Measurements from ENCODE around the gene CLDN15.
A peak's percentile ranks its signal among the peaks of the same experiment; 100 is the strongest.
"Not testable (repeated sequence)": the region's sequence is repeated elsewhere in the genome, so short reads cannot be mapped to it uniquely, and the experiment has no call there.

CLDN15 gene

GRCh38 chr7:101237206-101238067 lies at the start of gene CLDN15:
TSS of gene CLDN15 (minus strand) at chr7:101237802. CDS start at chr7:101237581, 221 bp downstream.
- no peak for DNase-seq

- no peak for DNase-seq
Observed at GRCh38 chr7:101287032-101287431, 49.4 kb upstream of the CLDN15 start.

DNA sequence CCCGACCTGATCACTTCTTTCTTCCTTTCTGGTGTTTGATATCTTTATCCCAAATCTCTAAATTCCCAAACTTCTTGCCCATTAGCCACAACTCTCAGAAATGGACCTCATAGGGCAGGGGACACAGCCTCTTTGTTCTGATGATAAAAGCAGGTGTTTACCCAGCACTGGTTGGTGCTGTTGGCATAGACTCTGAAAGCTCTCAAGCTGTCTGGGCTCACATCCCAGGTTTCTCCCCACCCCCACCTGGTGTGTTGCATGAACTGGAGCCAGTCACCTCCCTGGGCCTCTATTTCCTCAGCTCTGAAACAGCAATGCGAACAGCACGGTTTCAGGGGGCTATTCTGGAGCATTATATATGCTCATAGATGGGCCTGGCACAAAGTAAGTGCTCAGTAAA lies 48.3 kb upstream of the CLDN15 start:
- not testable (repeated sequence) for DNase-seq

GRCh38 chr7:101285171-101285570 lies 47.6 kb upstream of the CLDN15 start:
- no peak for DNase-seq

GRCh38 chr7:101280912-101281311 lies 43.3 kb upstream of the CLDN15 start:
- not testable (repeated sequence) for DNase-seq

- no peak for DNase-seq
Observed at GRCh38 chr7:101278461-101279292, 41.1 kb upstream of the CLDN15 start.

GRCh38 chr7:101277155-101277554 lies 39.6 kb upstream of the CLDN15 start:
- DNase-seq, result no peak

GRCh38 chr7:101273206-101273605 lies 35.6 kb upstream of the CLDN15 start:
- DNase-seq, result no peak

DNA sequence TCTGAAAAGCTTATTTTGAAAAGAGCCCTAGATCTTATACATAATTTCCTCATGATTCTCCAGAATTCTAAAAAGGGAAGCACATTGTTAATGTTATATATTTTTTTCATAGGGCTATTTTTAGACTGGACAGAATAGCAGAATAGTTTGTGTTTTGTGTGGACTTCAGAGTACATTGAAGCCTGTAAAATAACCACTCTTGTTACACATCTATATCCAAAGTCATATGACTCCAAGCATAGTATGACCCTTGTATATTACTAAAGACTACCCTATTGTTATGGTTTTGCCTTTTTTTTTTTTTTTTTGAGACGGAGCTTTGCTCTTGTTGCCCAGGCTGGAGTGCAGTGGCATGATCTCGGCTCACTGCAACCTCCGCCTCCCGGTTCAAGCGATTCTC lies 33.4 kb upstream of the CLDN15 start:
- DNase-seq, result no peak

- DNase-seq, result no peak
Observed at GRCh38 chr7:101269664-101270063, 32.1 kb upstream of the CLDN15 start.

- DNase-seq, result no peak
Observed at GRCh38 chr7:101265622-101266516, 28.3 kb upstream of the CLDN15 start.

DNA sequence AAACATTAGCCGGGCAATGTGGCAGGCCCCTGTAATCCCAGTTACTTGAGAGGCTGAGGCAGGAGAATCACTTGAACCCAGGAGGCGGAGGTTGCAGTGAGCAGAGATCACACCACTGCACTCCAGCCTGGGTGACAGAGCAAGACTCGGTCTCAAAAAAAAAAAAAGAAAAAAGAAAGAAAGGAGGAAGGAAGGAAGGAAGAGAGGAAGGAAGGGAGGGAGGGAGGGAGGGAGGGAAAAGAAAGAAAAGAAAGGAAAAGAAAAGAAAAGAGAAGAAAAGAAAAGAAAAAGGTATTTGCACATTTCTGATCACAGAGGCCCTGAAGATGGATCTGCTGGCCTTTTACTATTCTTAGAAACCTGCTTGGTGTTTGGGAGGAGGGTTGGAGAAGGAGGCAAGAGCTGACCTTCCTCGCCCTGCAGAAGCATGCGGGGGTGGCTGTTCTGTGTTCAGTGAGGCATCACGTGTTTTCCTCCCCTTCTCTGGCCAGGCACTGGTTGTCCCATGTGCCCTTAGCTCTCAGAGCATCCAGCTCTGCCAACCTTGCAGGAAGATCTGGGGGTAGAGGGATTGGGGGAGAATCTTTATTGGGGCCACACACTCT lies 26.6 kb upstream of the CLDN15 start:
- not testable (repeated sequence) for DNase-seq

- DNase-seq, result no peak
Observed at GRCh38 chr7:101258243-101258731, 20.7 kb upstream of the CLDN15 start.

DNA sequence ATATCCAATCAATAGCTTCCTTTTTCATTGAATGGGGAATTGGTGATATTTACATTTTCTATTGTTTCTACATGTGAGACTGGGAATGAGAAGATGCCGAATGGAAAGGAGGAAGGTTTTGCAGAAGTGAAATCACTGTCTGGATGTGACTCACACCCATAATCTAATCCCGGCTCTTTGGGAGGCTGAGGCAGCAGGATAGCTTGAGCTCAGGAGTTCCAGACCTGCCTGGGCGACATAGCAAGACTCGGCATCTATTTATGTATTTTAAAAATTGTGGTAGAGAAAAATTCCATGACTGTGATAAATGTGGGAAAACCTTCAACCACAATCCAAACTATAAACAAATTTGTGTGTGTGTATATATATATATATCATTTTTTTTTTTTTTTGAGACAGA lies 18.2 kb upstream of the CLDN15 start:
- DNase-seq, result no peak

DNA sequence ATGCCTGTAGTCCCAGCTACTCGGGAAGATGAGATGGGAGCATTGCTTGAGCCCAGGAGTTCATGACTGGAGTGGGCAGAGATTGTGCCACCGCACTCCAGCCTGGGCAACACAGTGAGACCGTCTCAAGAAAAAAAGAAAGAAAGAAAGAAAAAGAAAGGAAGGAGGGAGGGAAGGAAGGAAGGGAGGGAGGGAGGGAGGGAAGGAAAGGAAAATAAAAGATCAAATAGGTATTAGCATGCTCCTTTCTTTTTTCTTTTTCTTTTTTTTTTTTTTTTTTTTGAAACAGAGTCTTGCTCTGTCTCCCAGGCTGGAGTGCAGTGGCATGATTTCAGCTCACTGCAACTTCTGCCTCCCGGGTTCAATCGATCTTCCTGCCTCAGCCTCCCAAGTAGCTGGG lies 15.6 kb upstream of the CLDN15 start:
- not testable (repeated sequence) for DNase-seq

GRCh38 chr7:101251871-101252659 lies 14.5 kb upstream of the CLDN15 start:
- peak; percentile 99 for DNase-seq

- DNase-seq, result no peak
Observed at GRCh38 chr7:101250324-101250723, 12.7 kb upstream of the CLDN15 start.

DNA sequence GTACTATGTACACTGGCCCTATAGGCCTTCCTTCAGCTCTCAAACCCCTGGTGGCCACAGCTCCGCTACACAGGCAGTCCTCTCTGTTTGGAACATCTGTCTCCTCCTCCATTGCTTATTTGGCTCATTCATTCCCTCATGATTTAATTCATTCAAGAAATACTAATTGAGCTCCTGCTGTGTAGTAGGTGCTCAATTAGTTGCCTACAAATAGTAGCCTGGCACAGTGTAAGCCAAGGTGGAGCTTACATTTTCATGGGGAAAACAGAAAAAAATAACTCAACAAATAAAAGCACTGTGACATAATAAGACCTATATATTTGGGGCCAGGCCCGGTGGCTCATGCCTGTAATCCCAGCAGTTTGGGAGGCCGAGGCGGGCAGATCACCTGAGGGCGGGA lies 10.7 kb upstream of the CLDN15 start:
- DNase-seq, result no peak

DNA sequence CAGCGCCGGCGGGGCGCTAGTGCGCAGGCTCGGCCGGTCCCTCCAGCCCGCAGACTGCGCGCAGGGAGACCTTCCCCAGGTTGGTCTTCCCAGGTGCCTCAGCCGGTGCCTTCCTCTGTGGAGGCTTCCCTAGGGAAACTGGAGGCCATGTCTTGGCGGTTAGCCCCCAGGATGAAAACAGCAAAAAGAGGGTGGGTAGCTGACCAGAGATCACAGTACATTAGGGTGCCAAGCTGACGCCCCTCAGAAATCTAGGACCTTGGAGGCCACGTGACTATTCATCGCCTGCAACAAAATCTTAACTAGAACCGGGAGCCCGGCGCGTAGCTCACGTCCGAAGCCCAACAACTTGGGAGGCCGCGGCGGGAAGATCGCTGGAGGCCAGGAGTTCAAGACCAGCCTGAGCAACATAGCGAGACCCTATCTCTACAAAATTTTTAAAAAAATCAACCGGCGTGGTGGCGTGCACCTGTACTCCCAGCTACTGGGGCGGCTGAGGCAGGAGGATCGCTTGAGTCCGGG lies 7.6 kb upstream of the CLDN15 start:
- DNase-seq, result no peak

DNA sequence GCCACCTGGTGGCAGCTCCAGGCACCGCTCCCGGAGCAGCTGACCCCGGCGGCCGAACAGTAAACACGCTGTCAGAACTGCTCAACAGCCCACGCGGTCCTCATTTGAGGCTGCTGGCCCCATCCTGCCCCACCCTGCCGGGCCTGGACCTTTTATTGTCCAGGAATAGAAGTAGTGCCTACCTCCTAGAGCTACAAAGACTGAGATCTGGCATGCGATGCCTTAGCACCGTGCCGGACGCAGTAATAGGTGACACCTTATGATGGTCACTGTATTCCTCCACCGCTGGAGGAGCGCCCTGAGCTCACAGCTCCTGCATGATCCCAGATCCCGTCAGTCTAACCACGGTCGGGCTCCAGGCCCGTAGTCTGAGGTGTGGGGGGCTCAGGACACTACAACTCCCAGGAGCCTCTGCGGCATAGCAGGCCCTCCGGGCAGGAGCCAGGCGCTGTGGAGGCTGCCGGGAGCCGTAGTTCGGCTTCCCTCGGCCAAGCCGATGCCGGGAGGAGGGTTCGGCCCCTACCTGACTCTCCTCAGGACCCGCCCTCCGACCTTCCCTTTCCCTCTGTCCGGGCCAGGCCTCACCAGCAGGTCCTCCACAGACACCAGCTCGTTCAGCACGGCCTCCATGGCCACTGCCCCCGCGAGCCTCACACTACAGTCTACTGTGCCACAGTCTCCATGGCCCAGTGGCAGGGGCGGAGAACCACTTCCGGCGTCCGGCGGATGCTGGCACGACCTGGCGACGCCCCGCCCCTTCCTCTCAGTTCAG lies 7.0 kb upstream of the CLDN15 start, which contains the start of gene FIS1:
Gene FIS1 (minus strand): TSS at position 707 of the 772 bp plus-strand sequence. CDS start 77 bp downstream, at position 630.
- DNase-seq, result peak; percentile 98
